ENCODE results near the gene SH3BP2. TPM values are rescaled to one million over a fixed set of nuclear protein-coding genes. Genes with fewer than 3 reads are reported as not detected.
"Not testable (repeated sequence)": the region's sequence is repeated elsewhere in the genome, so short reads cannot be mapped to it uniquely, and the experiment has no call there.

SH3BP2 gene
- total and polyA plus RNA-seq, 2 donors from 2014 or later: 27.3 to 128 TPM

- no peak overlapping the region for H3K9ac ChIP-seq (ENCODE audit: low read length in 3 of 3)
- intact Hi-C loops (cut with DNase I): no loop called here
These were observed 35.5 kb upstream of the SH3BP2 start for GRCh38 chr4:2757426-2757825.

GRCh38 chr4:2761035-2761923 is 31.6 kb upstream of the SH3BP2 start:
- DNase-seq (peak in 3 of 5 donors; percentile 24 to 54 (median 49)), FAIRE-seq (peak; percentile 11)
- Histone ChIP-seq H3K4me3 (ENCODE audit: low read length in 3 of 3) (peak overlapping the region in 1 of 3 donors; percentile 19), H3K9me3 (ENCODE audit: control insufficient read depth in 2 of 3, insufficient read depth in 1 of 3, low read length in 3 of 3) (no peaks in the 10 kb centered on the region), H3K4me1 (ENCODE audit: control insufficient read depth in 2 of 3, insufficient read depth in 2 of 3, low read depth in 1 of 3, low read length in 3 of 3) (peaks cover 0 to 9% (median 8%) of the 10 kb centered on the region in 3 donors), H3K9ac (ENCODE audit: low read length in 3 of 3) (no peak overlapping the region), H3K36me3 (ENCODE audit: control insufficient read depth in 2 of 3, insufficient read depth in 3 of 3, low read length in 3 of 3) (no peaks in the 10 kb centered on the region), H3K27ac (ENCODE audit: low read depth in 2 of 2, low read length in 2 of 2) (peak overlapping the region; percentile 91 to 92), H3K27me3 (ENCODE audit: control insufficient read depth, insufficient read depth, low read length) (no peaks in the 10 kb centered on the region)
- intact Hi-C loops (cut with DNase I): loop anchor here (10.0 kb wide), 1 partner anchor 164 kb away; no protein-coding TSS in a partner anchor
- TF ChIP-seq, protein P1, sequence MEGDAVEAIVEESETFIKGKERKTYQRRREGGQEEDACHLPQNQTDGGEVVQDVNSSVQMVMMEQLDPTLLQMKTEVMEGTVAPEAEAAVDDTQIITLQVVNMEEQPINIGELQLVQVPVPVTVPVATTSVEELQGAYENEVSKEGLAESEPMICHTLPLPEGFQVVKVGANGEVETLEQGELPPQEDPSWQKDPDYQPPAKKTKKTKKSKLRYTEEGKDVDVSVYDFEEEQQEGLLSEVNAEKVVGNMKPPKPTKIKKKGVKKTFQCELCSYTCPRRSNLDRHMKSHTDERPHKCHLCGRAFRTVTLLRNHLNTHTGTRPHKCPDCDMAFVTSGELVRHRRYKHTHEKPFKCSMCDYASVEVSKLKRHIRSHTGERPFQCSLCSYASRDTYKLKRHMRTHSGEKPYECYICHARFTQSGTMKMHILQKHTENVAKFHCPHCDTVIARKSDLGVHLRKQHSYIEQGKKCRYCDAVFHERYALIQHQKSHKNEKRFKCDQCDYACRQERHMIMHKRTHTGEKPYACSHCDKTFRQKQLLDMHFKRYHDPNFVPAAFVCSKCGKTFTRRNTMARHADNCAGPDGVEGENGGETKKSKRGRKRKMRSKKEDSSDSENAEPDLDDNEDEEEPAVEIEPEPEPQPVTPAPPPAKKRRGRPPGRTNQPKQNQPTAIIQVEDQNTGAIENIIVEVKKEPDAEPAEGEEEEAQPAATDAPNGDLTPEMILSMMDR (IDR thresholded peaks at IDR 0.05; ENCODE audit: borderline replicate concordance, extremely low read depth, insufficient read depth): peak; percentile 11

More at GRCh38 chr4:2757426-2757825, 35.5 kb upstream of the SH3BP2 start:
- Histone ChIP-seq H3K27ac (ENCODE audit: low read depth in 2 of 2, low read length in 2 of 2) (no peak overlapping the region), H3K9me3 (ENCODE audit: control insufficient read depth in 2 of 3, insufficient read depth in 1 of 3, low read length in 3 of 3) (no peaks in the 10 kb centered on the region), H3K4me3 (ENCODE audit: low read length in 3 of 3) (no peak overlapping the region), H3K4me1 (ENCODE audit: control insufficient read depth in 2 of 3, insufficient read depth in 2 of 3, low read depth in 1 of 3, low read length in 3 of 3) (peaks cover 0 to 15% (median 12%) of the 10 kb centered on the region in 3 donors), H3K27me3 (ENCODE audit: control insufficient read depth, insufficient read depth, low read length) (no peaks in the 10 kb centered on the region), H3K36me3 (ENCODE audit: control insufficient read depth in 2 of 3, insufficient read depth in 3 of 3, low read length in 3 of 3) (peaks cover 0 to 2% (median 0%) of the 10 kb centered on the region in 3 donors)
- no peak for FAIRE-seq
- DNase-seq: peak in 1 of 5 donors; percentile 45
- TF ChIP-seq, protein P1 (IDR thresholded peaks at IDR 0.05; ENCODE audit: borderline replicate concordance, extremely low read depth, insufficient read depth): no peak

- H3K27me3 ChIP-seq (ENCODE audit: control insufficient read depth, insufficient read depth, low read length): no peaks in the 10 kb centered on the region
- peak overlapping the region; percentile 73 to 85 for H3K27ac ChIP-seq (ENCODE audit: low read depth in 2 of 2, low read length in 2 of 2)
- intact Hi-C loops (cut with DNase I): loop anchor here (10.0 kb wide), 1 partner anchor 163 kb away; no protein-coding TSS in a partner anchor
- H3K4me1 ChIP-seq (ENCODE audit: control insufficient read depth in 2 of 3, insufficient read depth in 2 of 3, low read depth in 1 of 3, low read length in 3 of 3): peaks cover 0 to 9% (median 6%) of the 10 kb centered on the region in 3 donors
- H3K36me3 ChIP-seq (ENCODE audit: control insufficient read depth in 2 of 3, insufficient read depth in 3 of 3, low read length in 3 of 3): no peaks in the 10 kb centered on the region
- no peak overlapping the region for H3K4me3 ChIP-seq (ENCODE audit: low read length in 3 of 3)
- DNase-seq (no peak), FAIRE-seq (no peak)
- H3K9ac ChIP-seq (ENCODE audit: low read length in 3 of 3): no peak overlapping the region
- H3K9me3 ChIP-seq (ENCODE audit: control insufficient read depth in 2 of 3, insufficient read depth in 1 of 3, low read length in 3 of 3): no peaks in the 10 kb centered on the region
- TF ChIP-seq, protein P1 (IDR thresholded peaks at IDR 0.05; ENCODE audit: borderline replicate concordance, extremely low read depth, insufficient read depth): no peak
These were observed 30.8 kb upstream of the SH3BP2 start for GRCh38 chr4:2762048-2762447.

DNA sequence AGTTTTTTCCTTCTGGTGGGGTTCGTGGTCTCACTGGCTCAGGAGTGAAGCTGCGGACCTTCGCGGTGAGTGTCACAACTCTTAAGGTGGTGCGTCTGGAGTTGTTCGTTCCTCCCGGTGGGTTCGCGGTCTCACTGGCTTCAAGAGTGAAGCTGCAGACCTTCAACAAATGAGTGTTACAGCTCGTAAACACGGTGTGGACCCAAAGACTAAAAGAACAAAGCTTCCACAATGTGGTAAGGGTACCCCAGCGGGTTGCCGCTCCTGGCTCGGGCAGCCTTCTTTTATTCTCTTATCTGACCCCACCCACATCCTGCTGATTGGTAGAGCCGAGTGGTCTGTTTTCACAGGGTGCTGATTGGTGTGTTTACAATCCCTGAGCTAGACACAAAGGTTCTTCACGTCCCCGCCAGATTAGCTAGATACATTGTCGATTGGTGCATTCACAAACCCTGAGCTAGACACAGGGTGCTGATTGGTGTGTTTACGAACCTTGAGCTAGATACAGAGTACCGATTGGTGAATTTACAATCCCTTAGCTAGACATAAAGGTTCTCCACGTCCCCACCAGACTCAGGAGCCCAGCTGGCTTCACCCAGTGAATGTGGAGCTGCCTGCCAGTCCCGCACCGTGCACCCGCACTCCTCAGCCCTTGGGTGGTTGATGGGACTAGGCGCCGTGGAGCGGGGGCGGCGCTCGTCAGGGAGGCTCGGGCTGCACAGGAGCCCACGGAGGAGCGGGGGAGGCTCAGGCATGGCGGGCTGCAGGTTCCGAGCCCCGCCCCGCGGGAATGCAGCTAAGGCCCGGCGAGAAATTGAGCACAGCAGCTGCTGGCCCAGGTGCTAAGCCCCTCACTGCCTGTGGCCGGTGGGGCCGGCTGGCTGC is 30.2 kb upstream of the SH3BP2 start:
- not testable (repeated sequence) for H3K4me3 ChIP-seq (ENCODE audit: low read length in 3 of 3); H3K4me1 ChIP-seq (ENCODE audit: control insufficient read depth in 2 of 3, insufficient read depth in 2 of 3, low read depth in 1 of 3, low read length in 3 of 3); DNase-seq; H3K9me3 ChIP-seq (ENCODE audit: control insufficient read depth in 2 of 3, insufficient read depth in 1 of 3, low read length in 3 of 3); H3K36me3 ChIP-seq (ENCODE audit: control insufficient read depth in 2 of 3, insufficient read depth in 3 of 3, low read length in 3 of 3); H3K9ac ChIP-seq (ENCODE audit: low read length in 3 of 3); H3K27me3 ChIP-seq (ENCODE audit: control insufficient read depth, insufficient read depth, low read length); FAIRE-seq
- peak overlapping the region in 1 of 2 donors; percentile 73 for H3K27ac ChIP-seq (ENCODE audit: low read depth in 2 of 2, low read length in 2 of 2)
- intact Hi-C loops (cut with DNase I): loop anchor here (10.0 kb wide), 1 partner anchor 162 kb away; no protein-coding TSS in a partner anchor

Measured in kidney (tissue), 14 donors.